ENCODE data around the gene LIMCH1. TPM values are rescaled to one million over a fixed set of nuclear protein-coding genes. Genes with fewer than 3 reads are reported as not detected.

LIMCH1 gene
- total RNA-seq, 1 donor from 2014 or later, result 40.5 TPM

DNA sequence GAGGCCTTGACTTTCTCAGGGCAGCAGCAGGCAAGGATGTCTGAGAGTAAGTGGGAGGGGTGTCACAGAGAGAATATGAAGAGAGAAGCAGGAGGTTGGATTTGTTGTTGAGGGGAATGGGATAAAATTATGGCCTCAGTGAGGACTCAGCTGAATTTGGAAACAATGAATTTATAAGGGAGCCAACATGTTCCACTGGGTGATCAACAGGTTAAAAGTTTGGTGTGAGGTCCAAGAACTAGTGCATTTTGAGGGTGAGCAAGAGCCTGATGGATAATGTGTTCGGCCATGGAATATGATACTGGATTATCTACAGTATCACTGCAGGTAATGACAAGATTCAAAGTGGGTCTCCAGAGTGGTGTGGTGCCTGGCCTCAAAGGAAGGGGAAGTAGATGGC, 33.5 kb downstream of the LIMCH1 start:
- DNase-seq, result no peak

- DNase-seq, result peak; percentile 64
Measured at GRCh38 chr4:41572516-41572915, 34.6 kb downstream of the LIMCH1 start.

DNA sequence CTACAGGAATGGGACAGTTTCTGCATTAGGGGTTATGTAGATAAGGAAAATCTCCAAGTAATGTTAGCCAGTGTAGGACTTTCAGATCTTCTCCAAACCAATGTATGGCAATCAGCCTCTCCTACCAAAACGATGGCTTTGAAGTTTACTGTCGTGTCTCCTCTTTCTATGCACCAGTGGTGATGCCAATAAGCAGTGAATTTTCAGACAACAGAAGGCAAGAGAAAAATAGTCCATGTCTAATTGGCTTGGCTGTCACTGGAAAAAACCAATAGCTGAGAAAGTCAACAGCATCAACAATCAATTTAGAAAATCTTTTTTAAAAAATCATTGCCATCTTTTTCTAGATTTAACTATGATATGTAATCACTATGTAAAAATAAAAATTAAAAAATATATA, 35.0 kb downstream of the LIMCH1 start:
- DNase-seq, result no peak

DNA sequence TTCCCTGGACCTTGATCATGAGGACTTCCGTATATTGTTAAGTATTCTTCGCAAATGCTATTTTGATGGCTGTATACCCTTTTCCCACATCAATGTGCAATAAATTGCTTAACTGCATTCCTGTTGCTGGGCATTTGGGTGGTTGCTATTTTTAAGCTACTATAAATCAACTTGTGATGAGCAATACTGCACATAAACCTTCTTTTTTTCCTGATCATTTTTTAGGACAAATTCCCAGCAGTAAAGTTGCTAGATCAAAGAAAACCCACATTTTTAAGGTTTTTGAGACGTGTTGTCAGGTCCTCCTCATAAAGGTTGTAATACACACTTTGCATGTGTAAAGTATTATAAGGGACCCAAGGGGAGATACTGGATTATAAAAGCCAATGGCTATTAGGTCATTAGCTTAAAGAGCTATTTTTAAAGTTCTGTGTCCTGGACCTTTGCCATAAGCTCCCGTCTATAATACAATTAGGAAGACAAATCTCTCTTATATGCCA, 35.6 kb downstream of the LIMCH1 start:
- peak; percentile 38 for DNase-seq

DNA sequence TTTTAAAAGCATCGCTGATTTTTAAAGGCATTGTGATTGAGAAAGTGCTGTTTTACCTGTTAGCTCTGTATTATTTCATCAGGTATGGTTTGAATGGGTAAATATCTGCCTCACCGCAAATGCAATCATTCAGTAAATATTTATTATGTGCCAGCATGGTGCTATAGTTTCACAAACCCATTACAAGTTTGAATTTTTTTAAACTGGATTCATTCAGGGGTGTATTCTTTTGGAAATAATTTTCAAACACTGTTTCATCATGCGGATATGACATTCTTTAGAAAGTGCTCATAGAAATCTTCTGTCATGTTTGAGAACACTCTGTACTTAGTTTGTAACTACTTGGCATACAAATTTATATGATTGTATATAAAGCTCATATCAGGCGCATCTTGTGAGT, 37.2 kb downstream of the LIMCH1 start:
- DNase-seq, result no peak

- no peak for DNase-seq
Measured at GRCh38 chr4:41575665-41576064, 37.7 kb downstream of the LIMCH1 start.

DNA sequence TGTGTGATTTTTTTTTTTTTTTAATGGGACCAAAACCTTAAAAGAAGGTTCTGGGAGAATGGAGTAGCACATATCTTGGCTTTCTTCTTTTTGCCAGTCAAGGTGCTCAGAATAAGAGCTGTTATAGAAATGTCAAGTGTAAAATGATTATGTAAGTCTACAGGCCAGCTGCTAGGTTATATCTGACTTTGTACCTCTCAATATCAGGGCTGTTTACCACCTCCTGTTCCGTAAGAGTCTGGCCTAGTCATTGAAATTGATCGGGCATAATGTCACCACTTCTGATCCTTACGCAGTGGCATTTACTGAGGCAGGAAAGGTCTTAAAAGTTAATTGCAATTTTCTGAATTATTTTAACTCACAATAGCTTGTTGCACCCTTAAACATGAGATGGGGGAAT, 41.1 kb downstream of the LIMCH1 start:
- no peak for DNase-seq

DNA sequence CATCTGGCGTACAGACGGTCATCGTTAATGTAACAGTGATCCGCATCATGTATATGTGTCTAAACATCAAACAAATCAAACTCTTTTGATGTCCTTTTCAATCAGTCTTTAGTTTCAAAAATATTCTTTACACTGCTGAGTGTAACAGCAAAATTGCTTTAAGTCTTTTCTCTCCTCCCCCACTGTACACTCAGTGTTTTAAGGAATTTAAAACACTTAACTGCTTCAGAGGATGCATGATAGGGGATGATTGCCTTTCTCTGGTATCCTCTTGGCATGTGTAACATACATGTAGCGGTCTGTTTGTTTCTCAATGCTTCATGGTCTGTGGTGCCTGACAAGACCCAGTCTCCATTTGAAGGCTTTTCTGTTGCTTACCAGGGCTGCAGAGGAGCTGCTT, 41.6 kb downstream of the LIMCH1 start:
- no peak for DNase-seq

- no peak for DNase-seq
Measured at GRCh38 chr4:41580007-41580406, 42.0 kb downstream of the LIMCH1 start.

DNA sequence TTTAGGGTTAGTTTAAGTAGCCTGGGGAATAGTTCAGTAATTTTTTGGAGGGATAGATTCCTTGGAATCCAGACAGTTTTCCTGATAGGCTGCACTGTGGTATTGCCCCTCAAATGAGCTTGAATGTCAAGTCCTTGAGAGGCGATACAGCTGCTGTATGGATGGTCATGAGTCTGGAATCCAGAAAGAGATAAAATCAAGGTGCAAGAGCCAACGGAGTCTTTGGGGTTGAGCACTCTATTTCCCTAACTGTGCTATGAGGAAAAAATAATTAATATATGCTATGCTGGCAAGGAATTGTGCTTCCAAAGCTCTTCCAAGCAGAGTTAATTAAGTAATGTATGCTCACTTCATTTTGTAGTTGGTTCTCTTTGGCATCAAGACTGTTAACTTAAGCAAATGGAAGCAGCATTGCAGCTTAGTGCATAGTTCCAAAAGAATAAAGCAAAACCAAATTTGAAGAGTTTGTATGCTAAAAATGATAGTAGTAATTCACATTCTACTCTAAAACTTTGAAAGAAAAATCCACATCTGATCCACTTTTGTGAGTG, 48.8 kb downstream of the LIMCH1 start:
- DNase-seq, result no peak

- no peak for DNase-seq
Measured at GRCh38 chr4:41587286-41587685, 49.3 kb downstream of the LIMCH1 start.

GRCh38 chr4:41590591-41590990, 52.6 kb downstream of the LIMCH1 start:
- DNase-seq, result no peak

DNA sequence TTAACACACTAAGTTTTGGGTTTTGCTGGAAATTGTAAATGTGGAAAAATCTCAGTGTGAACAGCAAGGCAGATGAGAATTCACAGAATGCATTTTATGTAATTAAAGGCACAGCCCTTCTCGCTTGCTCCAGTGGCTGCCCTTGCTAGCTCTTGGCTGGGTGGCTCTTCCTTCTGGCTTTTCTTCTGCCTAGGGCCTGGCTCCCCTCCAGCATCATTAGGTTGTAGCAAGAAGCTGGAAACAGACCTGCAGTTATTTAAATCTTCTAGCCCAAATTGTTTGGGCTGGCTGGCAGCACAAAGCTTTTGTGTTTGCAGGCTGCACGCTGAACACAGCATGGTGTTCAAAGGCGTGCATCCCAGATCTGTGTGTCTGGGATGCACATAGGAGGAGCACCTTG, 56.5 kb downstream of the LIMCH1 start:
- DNase-seq, result no peak

DNA sequence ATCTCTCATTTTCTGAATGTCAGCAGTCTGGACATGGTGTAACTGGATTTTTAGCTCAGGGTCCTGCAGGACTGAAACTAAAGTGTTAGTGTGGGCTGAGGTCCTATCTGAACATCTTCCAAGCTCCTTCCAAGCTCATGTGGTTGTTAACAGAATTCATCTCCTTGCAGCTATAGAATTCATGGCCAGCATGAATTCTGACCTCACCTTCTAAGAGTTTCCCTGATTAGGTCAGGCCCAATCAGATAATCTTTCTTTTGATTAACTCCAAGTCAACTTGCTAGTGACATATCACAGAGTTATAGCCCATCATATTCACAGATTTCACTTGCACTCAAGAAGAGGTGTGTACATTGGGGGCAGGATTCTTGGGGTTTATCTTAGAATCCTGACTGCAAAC, 59.5 kb downstream of the LIMCH1 start:
- no peak for DNase-seq

DNA sequence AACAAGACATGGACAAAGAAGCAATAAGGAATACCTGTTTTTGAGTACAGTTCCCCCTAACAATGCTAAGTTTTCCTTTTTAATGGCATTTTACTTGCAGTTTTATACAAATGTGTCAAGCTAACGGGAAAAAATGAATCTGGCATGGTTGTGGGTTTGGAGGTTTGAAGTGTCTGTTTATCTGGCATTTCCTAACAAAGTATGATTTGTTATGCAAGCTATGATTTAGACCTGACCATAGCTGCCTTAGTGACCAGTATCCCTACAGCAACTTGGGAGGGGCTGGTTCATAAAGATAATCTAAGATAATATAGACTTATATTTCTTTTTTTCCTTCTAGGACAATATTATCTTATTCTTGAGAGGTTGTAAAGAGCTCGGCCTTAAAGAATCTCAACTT, 60.6 kb downstream of the LIMCH1 start:
- no peak for DNase-seq

GRCh38 chr4:41599192-41599786, 61.3 kb downstream of the LIMCH1 start:
- no peak for DNase-seq

GRCh38 chr4:41600243-41600912, 62.4 kb downstream of the LIMCH1 start:
- DNase-seq, result no peak

DNA sequence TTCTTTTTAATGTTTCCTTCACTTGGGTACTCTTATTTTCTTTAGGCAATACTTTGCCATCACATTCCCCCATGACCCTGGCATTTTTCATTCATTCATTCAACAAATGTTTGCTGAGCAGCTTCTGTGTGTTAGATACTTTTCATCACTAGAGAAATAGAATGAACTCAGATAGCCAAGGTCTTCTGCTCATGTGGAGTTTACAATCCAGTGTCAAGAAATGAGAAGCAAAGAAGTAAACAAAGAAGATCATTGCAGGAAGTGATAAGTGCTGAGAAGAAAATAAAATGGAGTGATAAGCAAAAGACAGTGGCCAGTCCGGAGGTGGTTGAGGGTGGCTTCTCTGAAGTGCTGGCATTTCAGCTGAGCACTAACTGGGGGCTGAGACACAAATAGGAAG, 63.1 kb downstream of the LIMCH1 start:
- DNase-seq, result no peak

- no peak for DNase-seq
Measured at GRCh38 chr4:41602113-41602512, 64.2 kb downstream of the LIMCH1 start.

- DNase-seq, result no peak
Measured at GRCh38 chr4:41602886-41603498, 65.0 kb downstream of the LIMCH1 start.

DNA sequence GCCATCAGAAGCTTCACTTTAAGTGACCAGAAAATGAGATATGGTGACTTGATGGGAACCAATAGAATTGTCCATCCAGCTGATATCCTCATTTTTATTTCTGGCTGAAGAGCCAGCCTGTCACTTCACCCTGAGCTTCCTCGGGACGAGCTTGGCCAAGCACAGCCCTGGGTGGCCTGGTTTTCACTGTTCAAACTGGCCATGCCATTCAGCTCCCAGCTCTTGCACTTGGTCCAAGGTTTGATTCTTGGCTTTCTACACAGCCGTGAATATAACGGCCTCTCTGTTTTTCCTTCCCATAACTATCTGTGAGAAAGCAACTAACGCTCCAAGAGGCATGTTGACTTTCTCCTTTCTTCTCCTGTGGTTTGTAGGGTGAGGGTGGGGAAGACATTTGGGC, 71.9 kb downstream of the LIMCH1 start:
- no peak for DNase-seq

DNA sequence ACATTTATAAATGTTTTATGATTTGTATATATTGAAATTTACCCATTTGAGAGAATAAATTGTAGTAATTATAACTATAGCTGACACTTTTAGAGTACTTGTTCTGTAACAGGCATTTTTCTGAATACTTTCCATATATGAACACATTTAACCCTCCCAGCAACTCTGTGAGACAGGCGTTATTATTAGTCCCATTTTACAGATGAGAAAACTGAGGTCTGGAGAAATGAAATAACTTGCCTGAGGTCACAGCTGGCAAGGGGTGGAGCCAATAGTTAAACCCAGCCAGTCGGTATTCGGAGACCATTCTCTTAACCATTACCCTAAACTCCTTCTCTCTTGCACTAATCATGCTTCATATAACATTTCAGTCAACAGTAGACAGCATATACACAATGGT, 72.5 kb downstream of the LIMCH1 start:
- DNase-seq, result no peak

- no peak for DNase-seq
Measured at GRCh38 chr4:41611124-41611838, 73.3 kb downstream of the LIMCH1 start.
